NCI-H2196 treated with DMSO at 0.1 percent for 48 hours (cell line): ENCODE results near the gene MTCL1.

Source experiments
- DNase-seq: peaks from one replicate; lab custom pipeline; 2025; ENCODE audit not compliant: unreplicated experiment; lab: John Stamatoyannopoulos, UW

MTCL1 gene

DNA sequence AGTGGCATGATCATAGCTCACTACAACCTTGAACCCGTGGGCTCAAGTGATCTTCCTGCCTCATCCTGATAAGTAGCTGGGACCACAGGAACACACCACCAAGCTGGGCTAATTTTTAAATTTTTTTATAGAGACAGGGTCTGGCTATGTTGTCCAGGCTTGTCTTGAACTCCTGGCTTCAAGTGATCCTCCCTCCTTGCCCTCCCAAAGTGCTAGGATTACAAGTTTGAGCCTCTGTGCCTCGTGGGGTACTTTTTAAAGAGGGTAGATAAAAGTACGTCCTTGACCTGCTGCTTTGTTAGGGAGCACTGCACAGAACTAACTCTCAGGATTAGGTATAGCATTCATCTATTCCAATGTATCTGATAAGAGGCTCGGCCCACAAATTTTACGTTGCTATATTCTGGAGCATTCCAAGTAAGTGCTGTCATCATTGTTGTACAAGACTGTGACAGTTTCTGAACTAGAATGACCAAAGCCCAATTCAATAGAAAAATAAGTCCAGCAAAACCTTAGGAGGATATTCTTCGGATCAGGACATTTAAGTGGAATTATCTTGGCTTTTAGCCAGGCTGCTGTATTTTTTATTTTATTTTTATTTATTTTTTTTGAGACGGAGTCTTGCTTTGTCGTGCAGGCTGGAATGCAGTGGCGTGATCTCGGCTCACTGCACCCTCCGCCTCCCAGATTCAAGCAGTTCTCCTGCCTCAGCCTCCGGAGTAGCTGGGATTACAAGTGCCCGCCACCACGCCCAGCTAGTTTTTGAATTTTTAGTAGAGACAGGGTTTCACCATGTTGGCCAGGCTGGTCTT lies 4.1 kb downstream of the MTCL1 start:
- DNase-seq: no peak

DNA sequence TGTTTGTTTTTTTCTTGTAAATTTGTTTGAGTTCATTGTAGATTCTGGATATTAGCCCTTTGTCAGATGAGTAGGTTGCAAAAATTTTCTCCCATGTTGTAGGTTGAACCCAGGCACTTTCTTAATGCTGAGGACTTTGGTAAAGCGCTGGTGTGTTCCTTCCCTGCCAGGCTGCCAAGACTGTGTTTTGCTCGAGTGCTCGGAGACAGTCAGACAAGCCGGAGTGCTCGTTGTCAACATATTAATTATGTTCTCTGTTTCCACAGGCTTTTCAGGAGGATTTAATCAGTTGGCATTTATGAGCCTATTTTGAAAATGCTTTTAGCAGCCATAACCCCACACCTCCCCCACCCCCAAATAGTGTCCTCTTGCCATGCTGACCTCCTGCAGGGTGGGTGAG lies 6.4 kb downstream of the MTCL1 start:
- no peak for DNase-seq

DNA sequence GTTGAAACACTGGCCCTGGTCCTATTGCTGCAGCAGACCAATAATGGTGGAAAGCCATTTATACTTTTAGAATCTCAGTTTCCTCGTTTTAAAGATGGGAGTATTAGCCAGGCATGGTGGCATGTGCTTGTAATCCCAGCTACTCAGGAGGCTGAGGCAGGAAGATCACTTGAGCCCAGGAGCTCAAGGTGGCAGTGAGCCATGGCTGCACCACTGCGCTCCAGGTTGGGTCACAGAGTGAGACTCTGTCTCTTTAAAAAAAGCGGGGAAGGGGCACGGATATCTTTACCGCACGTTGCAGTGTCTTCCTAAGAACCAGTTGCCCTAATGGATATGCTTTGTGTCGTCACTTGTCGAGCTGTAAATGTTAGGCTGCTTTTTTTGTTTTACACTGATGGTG lies 8.3 kb downstream of the MTCL1 start:
- no peak for DNase-seq

DNA sequence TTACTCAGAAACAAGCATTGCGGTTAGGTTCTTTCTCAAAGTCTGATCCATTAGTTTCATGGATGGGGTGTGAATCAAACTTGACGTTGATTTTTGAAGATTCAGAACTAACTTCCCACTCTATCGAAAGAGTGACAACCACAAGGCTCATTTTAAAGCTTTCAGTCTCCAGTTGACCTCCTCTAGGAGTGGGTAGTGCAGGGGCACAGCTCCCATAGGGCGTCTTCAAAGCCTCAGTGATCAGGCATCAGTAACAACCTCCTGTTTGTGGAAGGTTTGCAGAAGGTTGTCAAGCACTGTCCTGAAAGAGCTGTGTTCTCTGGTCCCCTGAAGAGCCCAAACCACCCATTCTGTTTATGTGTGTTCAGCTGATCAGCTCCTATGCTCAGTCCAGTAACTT lies 10.2 kb downstream of the MTCL1 start:
- no peak for DNase-seq

DNA sequence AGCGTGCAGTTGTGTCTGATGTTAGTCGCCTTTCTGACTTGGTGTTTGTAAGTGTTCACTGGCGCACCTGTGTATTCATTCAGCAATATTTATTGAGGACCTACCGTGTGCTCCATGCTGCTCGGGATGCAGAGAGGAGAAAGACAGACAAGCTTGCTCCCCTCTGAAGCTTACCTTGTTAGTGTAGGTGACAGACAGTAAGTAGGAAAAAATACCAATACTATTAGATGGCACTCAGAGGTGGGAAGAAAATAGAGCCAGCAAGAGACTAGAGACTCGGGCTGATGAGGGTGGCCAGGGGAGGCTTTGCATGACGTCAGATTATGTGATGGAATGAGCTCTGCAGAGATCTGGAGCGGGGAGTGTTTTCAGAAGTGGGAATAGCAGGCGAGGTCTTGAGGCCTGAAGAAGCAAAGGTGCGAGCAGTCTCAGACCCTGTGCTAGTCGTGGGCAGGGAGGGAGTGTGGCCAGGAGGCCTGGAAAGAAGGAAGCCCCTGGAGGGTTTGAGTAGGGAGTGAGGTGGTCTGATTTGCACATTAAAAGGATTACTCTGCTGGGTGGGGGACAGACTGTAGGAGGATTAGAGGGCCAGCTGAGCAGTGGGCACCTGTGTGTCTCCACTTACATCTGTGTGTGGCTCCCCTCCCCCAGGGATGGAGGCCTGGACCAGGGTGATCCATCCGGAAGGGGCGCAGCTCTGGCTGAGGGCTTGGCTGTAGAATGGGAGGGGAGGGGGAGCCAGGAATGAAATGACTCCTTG lies 11.8 kb downstream of the MTCL1 start:
- no peak for DNase-seq

DNA sequence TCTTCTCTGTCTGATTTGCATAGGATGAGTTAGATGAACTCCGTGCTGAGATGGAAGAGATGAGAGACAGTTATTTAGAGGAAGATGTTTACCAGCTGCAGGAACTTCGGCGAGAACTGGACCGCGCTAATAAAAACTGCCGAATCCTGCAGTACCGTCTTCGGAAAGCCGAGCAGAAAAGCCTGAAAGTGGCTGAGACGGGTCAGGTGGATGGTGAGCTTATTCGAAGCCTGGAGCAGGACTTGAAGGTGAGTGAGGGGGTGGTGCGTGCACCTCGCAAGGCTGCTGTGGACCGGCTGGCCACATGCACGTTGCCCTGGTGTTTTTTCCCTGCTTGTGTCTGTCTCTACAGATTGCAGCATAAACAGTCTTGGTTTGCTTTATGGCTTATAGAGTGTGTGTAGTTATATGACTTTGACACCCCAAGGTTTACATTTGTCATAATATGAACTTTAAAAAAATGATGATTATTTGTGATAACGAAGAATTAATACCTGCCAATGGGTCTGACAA lies 13.1 kb downstream of the MTCL1 start:
- DNase-seq: no peak

DNA sequence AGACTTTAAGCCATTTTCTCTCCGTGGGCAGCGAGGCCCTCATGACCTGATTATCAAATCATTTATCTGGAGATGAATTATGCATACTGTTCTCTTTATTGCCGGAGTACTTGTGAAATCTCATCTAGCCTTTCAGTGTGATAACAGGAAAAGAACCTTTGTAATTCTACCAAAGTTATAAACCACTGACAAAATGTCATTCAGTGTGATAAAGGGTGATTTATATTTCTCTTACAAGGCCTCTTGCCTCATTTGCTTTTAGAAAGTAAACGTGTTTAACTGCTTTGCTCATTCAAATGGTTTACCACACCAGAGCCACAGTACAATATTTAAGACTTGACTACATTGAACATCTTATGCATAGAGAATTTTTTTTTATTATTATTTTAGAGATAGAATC lies 13.8 kb downstream of the MTCL1 start:
- no peak for DNase-seq

DNA sequence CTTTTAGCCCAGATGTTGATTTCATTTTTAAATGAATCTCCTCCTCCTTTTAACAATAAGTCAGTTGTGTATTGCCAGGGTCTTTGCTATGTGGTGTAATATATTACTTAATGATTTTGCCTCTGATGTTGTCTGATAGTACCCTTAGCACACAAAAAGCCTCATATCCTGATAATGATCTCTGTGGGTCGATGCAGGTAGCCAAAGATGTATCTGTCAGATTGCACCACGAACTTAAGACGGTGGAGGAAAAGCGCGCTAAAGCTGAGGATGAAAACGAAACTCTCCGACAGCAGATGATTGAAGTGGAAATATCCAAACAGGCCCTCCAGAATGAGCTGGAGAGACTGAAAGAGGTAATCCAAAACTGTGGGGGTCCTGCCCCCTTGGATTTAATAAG lies 14.8 kb downstream of the MTCL1 start:
- no peak for DNase-seq

DNA sequence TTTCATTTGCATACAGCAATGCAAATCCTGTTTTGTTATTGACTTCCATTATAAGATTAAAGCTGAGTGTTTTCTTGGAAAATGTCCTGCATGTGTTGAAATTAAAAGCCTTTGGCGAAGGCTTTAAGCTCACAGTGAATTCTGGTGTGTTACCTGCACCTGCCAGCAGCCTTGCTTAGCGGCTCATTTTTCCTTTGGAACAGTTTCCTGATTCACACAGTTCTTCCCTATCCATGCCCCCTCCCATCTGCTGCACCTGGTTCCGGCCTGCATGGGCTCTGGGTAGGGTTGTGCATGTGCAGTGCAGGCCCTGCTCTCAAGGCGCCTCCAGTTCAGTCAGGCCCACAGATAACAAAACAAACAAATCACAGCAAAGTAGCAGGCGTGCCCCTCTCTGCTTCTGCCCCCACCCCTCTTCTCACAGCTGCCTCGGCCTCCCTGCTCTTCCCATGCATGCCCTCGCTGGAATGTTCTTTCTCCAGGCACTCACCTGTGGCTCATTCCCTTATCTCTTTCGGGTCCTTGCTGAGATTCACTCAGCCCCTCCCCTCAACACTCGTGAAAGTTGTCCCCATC lies 15.8 kb downstream of the MTCL1 start:
- no peak for DNase-seq

DNA sequence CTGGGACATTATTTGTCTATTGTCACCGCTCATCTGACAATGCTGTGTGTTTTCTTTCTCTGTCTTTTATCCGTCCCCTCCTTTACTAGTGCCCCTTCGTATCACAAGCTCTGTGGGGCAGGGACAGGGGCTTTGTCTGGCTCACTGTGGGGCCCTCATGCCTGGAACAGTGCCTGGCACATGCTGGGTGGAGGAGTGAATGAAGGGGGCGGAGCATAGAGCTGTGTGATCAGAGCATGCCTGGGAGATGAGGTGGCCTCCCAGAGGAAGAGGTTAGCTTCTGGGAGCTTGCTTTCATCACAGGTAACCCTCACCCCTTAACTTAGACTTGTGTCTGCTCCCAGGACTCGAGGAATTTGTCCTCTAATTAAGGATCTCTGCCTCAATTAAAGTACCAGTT lies 16.4 kb downstream of the MTCL1 start:
- no peak for DNase-seq

DNA sequence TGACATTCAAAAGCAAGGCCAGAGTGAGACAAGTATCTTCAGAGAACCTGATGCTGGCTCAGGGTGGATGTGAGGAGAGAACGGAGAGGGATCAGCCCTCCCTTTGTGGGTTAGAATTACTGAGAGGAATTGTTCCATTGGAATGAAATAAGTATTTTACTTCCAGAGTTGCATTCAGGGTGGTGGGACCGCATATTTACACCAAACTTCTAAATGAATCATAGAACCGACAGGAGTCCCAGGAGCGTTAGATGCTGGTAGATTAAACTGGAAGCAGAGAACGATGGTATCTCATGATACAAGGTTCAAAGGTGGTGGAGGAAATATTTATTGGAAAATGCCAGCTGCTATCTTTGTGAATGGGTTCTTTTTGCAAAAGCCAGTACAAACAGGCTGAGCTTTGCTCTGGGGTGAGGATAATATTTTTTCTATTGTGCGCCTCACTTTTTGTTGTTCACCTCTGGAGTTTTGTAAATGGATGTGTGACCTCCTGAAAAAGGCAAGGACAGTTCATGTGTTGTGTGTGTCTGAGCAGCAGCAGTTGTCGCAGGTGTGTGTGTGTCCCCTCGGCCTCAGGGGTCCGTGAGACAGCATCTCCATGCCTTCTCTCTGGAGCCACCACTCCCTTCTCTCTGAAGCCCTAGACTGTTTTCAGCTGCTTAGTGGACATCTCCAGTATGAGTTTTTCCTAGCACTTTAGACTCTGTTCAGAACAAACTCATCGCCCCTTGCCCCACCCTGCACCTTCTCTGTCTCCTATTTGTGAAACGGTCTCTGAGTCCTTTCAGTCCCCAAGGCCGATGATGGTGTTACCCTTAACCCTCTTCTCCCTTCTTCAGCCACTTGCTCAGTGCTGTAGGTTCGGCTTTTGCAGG lies 17.8 kb downstream of the MTCL1 start:
- DNase-seq: no peak

DNA sequence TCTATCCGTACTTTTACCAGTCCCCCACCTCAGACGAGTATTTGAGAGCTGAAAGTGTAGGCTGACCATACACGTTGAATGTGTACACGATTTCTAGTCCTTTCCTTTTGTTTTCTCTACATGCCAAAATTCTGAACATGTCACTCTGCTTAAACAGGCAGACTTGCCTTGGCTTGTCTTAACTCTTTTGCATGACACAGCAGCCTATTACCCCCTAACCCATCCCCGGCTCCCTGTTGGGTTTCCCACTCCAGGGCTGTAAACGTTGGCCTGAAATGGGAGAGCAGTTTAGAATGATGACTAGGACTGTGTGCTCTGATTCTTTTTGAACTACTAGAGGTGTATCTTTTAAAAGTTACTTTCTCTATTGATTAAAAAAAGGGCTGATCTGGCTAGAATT lies 19.1 kb downstream of the MTCL1 start:
- no peak for DNase-seq

DNA sequence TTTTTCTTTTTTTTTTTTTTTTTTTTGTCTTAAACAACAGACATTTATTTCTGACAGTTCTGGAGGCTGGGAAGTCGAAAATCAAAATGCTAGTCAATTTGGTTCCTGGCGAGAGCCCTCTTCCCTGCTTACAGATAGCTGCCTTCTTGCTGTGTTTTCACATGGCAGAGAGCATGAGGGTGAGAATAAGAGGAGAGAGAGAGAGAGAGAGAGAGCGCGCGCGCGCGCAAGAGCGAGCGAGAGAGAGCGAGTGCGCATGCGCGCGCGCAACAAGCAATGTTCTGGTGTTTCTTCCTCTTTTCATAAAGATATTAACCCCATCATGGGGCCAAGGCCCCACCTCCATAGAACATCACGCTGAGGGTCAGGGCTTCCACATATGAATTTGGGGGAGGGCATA lies 20.9 kb downstream of the MTCL1 start:
- no peak for DNase-seq

DNA sequence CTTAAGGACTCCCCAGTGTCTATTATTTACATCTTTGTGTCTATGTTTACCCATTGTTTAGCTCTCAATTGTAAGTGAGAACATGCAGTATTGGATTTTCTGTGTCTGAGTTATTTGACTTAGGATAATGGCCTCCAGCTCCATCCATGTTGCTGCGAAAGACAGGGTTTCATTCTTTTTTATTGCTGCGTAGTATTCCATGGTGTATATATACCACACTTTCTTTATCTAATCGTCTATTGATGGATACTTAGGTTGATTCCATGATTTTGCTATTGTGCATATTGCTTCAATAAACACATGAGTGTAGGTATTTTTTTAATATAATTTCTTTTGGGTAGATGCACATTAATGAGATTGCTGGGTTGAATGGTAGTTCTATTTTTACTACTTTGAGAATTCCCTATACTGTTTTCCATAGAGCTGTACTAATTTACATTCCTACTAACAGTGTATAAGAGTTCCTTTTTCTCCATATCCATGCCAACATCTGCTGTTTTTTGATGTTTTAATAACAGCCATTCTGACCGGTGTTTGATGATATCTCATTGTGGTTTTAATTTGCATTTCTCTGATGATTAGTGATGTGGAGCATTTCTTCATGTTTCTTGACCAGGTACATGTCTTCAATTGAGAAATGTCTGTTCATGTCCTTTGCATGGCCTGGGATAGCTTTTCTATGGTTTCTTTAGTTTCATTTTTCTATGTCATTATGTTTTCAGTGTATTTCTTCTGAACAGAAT lies 21.8 kb downstream of the MTCL1 start:
- DNase-seq: no peak

DNA sequence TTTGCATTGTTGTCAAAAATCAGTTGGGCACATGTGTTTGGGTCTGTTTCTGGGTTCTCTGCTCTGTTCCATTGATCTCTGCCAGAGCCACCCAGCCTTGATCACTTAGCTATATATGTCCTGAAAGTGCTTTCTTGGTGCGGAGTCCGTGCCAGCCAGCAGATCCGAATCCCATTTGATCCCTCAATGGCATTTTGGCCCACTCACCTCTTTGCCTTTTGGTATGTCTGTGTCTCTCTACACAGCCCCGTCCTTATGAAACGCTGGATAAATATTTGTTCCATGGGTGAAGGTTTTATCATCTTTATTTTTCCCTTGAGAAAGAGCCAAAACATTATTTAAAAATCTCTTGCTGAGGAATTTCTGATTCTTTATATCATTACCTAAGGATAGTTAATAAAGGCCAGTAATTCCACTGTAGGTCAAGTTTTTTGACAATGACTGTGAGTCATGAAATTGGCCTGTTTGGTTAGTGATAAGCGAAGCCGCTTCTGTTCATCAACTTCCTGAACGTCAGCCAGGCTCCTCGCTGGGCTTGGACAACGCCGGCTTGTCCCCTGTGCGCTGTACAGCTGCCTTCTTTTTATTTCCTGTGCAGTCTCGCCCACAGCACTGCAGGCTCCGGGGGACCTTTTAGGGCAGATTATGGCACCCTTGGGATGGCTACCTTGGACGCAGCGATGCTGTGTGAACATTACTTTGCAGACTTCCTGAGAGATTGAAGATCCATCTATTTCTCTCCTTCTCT lies 24.9 kb downstream of the MTCL1 start:
- no peak for DNase-seq

DNA sequence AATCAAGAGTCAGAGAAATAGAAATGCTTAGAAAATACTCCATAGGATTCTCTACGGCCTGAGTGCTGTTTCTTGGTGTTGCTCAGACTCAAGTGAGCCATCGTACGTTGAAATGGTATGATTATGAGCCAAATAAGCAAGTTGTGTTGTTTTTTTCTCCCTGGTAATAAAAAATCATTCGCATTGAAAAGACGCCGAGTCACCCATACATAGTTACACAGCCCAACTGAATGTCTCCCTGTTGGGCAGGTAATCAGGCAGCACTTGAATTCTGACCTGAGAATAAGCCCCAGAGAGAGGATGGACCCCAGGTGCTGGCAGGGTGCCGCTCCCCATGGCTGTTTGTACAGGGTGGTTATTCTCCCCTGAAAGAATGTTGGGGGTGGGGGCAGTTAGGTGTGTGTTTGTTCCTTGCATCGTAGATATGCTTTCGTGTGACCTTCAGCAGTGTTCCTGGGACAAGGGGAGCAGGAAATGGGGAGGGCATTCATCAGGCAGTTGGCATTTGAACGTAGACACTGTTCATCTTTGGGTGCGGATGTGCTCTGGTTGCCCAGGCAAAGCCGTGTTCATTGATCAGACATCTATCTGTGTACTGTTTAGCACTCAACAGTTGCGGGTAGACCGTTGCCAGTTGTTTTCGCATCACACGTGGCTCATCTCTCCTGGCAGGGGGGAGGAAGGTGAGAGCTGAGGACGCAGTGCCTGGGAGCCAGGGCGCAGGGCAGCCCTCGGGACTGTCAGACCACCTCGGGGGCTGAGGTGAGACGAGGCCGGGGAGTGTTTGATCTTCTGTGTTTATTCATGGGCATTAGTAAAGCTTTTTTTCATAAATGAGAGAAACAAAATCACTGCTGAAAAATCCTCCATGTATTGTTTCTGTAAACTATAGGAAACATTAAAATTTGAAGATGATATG lies 27.3 kb downstream of the MTCL1 start:
- no peak for DNase-seq

DNA sequence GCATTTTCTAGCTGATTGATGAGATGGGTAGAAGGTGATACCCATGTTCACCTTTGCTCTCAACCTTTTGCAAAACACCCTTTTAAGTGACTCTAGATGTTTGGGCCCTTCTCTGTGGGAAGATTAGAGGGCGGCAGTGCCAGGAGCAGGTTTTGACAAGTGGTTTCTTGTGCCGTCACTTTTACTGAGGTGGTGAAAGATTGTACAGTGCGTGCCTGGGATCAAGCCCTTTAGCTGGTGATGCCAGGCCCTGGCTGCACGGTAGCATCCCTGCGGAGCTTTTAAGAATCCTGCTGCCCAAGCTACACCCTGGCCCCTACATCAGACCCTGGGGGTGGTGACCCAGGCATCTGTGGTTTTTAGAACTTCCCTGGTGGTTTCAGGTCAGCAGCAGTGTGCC lies 29.1 kb downstream of the MTCL1 start:
- DNase-seq: no peak

DNA sequence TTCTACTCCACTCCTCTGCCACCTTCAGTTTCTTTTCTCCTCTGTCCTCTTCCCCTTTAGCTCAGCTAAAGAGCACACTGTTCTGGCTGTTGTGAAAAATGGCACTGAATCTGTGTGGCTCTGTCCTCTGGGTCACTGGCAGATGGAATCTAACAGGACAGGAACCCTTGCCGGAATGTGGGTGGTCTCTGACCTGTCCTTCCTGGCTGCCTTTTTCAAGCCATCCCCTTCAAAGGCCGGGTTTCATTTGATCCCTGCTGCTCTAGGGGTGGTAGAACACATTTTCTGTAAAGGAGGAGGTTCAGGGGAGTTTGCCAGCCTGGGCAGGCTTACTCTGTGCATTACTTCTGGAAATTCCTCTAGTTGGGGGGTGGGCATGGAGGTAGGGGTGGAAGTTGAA lies 29.9 kb downstream of the MTCL1 start:
- DNase-seq: no peak

DNA sequence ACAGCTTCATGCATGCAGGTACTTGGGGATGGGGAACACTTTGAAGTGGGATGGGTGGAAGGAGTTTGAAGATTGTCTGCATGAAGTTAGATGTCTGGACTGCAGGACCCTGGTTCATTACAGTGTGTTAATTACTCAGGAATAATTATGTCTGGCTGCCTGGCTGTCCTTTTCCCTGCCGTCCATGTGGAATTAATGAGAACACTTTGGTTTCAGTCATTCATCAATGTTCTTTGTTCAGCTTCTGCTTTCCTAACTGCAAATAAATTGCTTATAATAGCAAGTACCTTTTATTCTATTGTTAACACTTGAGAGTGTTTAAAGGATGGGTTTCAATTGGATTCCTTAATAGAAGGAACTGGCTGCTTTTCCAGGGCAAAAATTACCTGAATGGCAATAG lies 35.8 kb downstream of the MTCL1 start:
- no peak for DNase-seq
